GM12878 (cell line): ENCODE data around the gene CRYGN. TPM values are rescaled to one million over a fixed set of nuclear protein-coding genes. Genes with fewer than 3 reads are reported as not detected.

Experiments
- ATAC-seq: fragments of 200-7000 bp; cut with Tn5 transposase; 3 replicates; pipeline ENCODE4 v1.9.1; 2020; ENCODE audit warnings: mild to moderate bottlenecking, moderate library complexity
- BruUV-seq: library from RNA; stranded (reverse); fragments of 400-500 nt; replicated peaks from 2 replicates; lab custom pipeline; 2021; lab: Mats Ljungman, UMichigan
- CTCF ChIA-PET: fragments of 300-600 bp; sonication (Branson Sonifier 250); formaldehyde crosslinking; extraction: SDS; loops from one replicate; lab custom pipeline; 2021; ENCODE audit warnings: inconsistent platforms; lab: Yijun Ruan, JAX
- POLR2A ChIA-PET: fragments of 350-600 bp; formaldehyde crosslinking; extraction: SDS; loops from one replicate; lab custom pipeline; 2021; ENCODE audit warnings: inconsistent platforms; lab: Charles Lee
- RAD21 ChIA-PET: fragments of 300-600 bp; sonication (Branson Sonifier 250); formaldehyde crosslinking; loops from one replicate; lab custom pipeline; 2023; ENCODE audit warnings: antibody characterized with exemption; ENCODE audit not compliant: unreplicated experiment; lab: Charles Lee
- SMC1A ChIA-PET: fragments of 300-600 bp; sonication (Branson Sonifier 250); formaldehyde crosslinking; loops from one replicate; lab custom pipeline; 2023; ENCODE audit not compliant: unreplicated experiment, uncharacterized antibody; lab: Charles Lee
- DNase-seq: peaks from one replicate; pipeline ENCODE4 v3.0.0-alpha.2; 2011; ENCODE audit warnings: low read depth, low spot score
- FAIRE-seq: peaks from 3 replicates; lab custom pipeline; 2011; peaks lifted over from hg19 to GRCh38; lab: Jason Lieb, UNC
- H2AFZ ChIP-seq: 2 replicates; pipeline ENCODE4 v1.6.0; 2011; ENCODE audit warnings: low read depth, low read length, control low read depth; ENCODE audit not compliant: control insufficient read depth
- H3K27ac ChIP-seq: 2 replicates; pipeline ENCODE4 v1.5.1; 2011; ENCODE audit warnings: control low read depth; ENCODE audit not compliant: control insufficient read depth, insufficient read depth
- H3K27me3 ChIP-seq, 2 experiments: replicated peaks in 1 of 2; 2 replicates each; pipeline versions ENCODE4 v1.6.0 to v1.6.1; 2011; ENCODE audit warnings: low read length in 1 of 2; ENCODE audit not compliant: control insufficient read depth in 2 of 2, insufficient read depth in 2 of 2
- H3K36me3 ChIP-seq, 2 experiments: 2 replicates each; pipeline ENCODE4 v1.5.1; 2011; ENCODE audit warnings: low read length in 1 of 2; ENCODE audit not compliant: control insufficient read depth in 2 of 2, insufficient read depth in 2 of 2
- H3K4me1 ChIP-seq: 2 replicates; pipeline ENCODE4 v1.6.1; 2011; ENCODE audit warnings: mild to moderate bottlenecking, low read length, moderate library complexity, mixed read lengths; ENCODE audit not compliant: control insufficient read depth, insufficient read depth
- H3K4me2 ChIP-seq: 2 replicates; pipeline ENCODE4 v1.6.0; 2011; ENCODE audit warnings: control low read depth; ENCODE audit not compliant: control insufficient read depth, insufficient read depth
- H3K4me3 ChIP-seq: fragments of 200-600 bp; sonication (generic); 2 replicates; pipeline ENCODE4 v1.5.1; 2016
- H3K79me2 ChIP-seq: 2 replicates; pipeline ENCODE4 v1.6.0; 2011; ENCODE audit warnings: low read length; ENCODE audit not compliant: control insufficient read depth, insufficient read depth
- H3K9ac ChIP-seq: 2 replicates; pipeline ENCODE4 v1.8.0; 2011; ENCODE audit warnings: low read length, control low read depth, mixed read lengths; ENCODE audit not compliant: control insufficient read depth, insufficient read depth
- H3K9me3 ChIP-seq: replicated peaks from 3 replicates; pipeline ENCODE4 v1.5.1; 2011; ENCODE audit warnings: mild to moderate bottlenecking, low read length; ENCODE audit not compliant: control insufficient read depth, insufficient read depth
- H4K20me1 ChIP-seq: 2 replicates; pipeline ENCODE4 v1.6.0; 2011; ENCODE audit not compliant: control insufficient read depth, insufficient read depth
- CHD2 ChIP-seq: IDR thresholded peaks from 2 replicates; pipeline ENCODE4 v1.6.1; 2011; ENCODE audit warnings: low read depth, low read length, improper control_type of control experiment, borderline replicate concordance
- FOS ChIP-seq: IDR thresholded peaks from 3 replicates; pipeline ENCODE4 v1.6.1; 2011; ENCODE audit warnings: borderline replicate concordance; ENCODE audit not compliant: insufficient read length; ENCODE audit errors: extremely low read depth
- POLR2AphosphoS5 ChIP-seq: IDR thresholded peaks from 2 replicates; pipeline ENCODE4 v1.6.1; 2011; ENCODE audit warnings: mild to moderate bottlenecking, low read length, inconsistent platforms
- RAD21 ChIP-seq: IDR thresholded peaks from 2 replicates; pipeline ENCODE4 v1.6.1; 2011; ENCODE audit warnings: mild to moderate bottlenecking, low read depth, low read length, moderate library complexity; ENCODE audit not compliant: insufficient read depth
- RELA ChIP-seq: fragments of 450-650 bp; IDR thresholded peaks from 2 replicates; pipeline ENCODE4 v1.8.0; 2014; ENCODE audit warnings: borderline replicate concordance; ENCODE audit not compliant: partially characterized antibody
- SREBF1 ChIP-seq: IDR thresholded peaks from 2 replicates; pipeline ENCODE4 v1.6.1; 2012; ENCODE audit warnings: mild to moderate bottlenecking, low read length
- WRNIP1 ChIP-seq: IDR thresholded peaks from 2 replicates; pipeline ENCODE4 v1.6.1; 2011; ENCODE audit warnings: low read depth, low read length, improper control_type of control experiment, borderline replicate concordance
- ZNF217 ChIP-seq: fragments of 450-650 bp; IDR thresholded peaks from 2 replicates; pipeline ENCODE4 v1.6.1; 2017; ENCODE audit warnings: antibody characterized with exemption, mild to moderate bottlenecking
- ZSCAN29 ChIP-seq: fragments of 450-650 bp; IDR thresholded peaks from 2 replicates; pipeline ENCODE4 v1.6.1; 2017; ENCODE audit warnings: mild to moderate bottlenecking, moderate library complexity
- WGBS: methylation state at CpG from one replicate; pipeline ENCODE4 v1.1.6; 2016; ENCODE audit warnings: low lambda C conversion rate; ENCODE audit not compliant: insufficient replicate concordance, insufficient coverage; ENCODE audit errors: missing lambda C conversion rate; 5-methylcytosine and 5-hydroxymethylcytosine counted together
- in situ Hi-C: fragments of 300-500 bp; cut with MboI; formaldehyde crosslinking; loops from 9 replicates; pipeline ENCODE4 v1.14.3; 2018; ENCODE audit warnings: mixed read lengths
- intact Hi-C: fragments of 100-400 bp; cut with micrococcal nuclease; formaldehyde crosslinking; loops from one replicate; pipeline ENCODE4 v1.14.2; 2022; ENCODE audit not compliant: unreplicated experiment
- polyA plus RNA-seq, 11 experiments: library from polyadenylated mRNA; depleted of rRNA in 4 of 11; unstranded in 6 of 11; stranded (reverse) in 5 of 11; fragments of >200 nt; fragmentation: Nextera tagmentation in 4 of 11; fragmentation: Illumina TruSeq in 1 of 11; extraction: Ambion mirVana in 4 of 11; extraction: Trizol in 1 of 11; gene quantifications; 1 replicate in 1 of 11; 2 replicates in 10 of 11; pipeline versions ENCODE4 v1.2.1 to v1.2.3, GENCODE V29; 2011 to 2016; ENCODE audit warnings: inconsistent platforms in 2 of 11, missing spikeins in 2 of 11, low read depth in 1 of 11
- total RNA-seq, 4 experiments: library from RNA; depleted of rRNA in 3 of 4; stranded (reverse); fragments of >200 nt in 3 of 4; fragmentation: Illumina TruSeq in 1 of 4; extraction: Trizol in 1 of 4; gene quantifications; 2 replicates each; pipeline versions ENCODE4 v1.2.1 to v1.2.3, GENCODE V29; 2013 to 2021
- TF ChIP-seq, protein P1 (sequence below): fragments of 450-650 bp; conservative IDR thresholded peaks from 2 replicates; pipeline ENCODE4 v1.6.1; 2017; ENCODE audit warnings: mild to moderate bottlenecking, moderate library complexity
- TF ChIP-seq, protein P2 (sequence below): fragments of 450-650 bp; IDR thresholded peaks from 2 replicates; pipeline ENCODE4 v1.6.1; 2017; ENCODE audit warnings: borderline replicate concordance
- TF ChIP-seq, protein P3 (sequence below): fragments of 150-350 bp; IDR thresholded peaks from 2 replicates; pipeline ENCODE4 v1.6.1; 2014; ENCODE audit warnings: mild to moderate bottlenecking, low read depth, low read length
- TF ChIP-seq, protein P4 (sequence below): fragments of 450-650 bp; IDR thresholded peaks from 2 replicates; pipeline ENCODE4 v1.6.1; 2017; ENCODE audit warnings: mild to moderate bottlenecking, moderate library complexity

The CRYGN gene
- total and polyA plus RNA-seq, 10 of the 15 experiments (the other 5 are each of a cell fraction or from before 2014, with no cell fraction given): not detected

DNA sequence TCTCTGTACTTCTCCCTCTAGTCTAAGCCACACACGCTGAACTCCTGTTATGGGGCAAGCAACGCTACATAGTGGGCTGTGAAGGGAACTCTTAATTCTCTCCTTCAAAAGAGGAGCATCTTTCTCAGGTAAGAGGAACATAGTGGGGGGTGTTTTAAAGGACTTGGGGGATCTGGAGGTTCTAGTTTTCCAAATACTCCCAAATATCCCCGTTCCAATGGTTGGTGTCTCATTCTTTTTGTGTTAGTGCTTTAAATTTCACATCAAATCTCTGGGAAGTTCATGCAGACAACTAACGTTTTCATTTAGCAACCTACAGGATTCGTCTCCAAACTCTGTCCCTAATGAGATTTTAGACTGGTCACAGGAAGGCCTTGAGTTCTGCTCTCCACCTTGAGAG, 17.7 kb downstream of the CRYGN start (continued):
- TF ChIP-seq RAD21 (no peak), SREBF1 (no peak), RELA (no peak), ZNF217 (no peak)
- TF ChIP-seq, protein P1, sequence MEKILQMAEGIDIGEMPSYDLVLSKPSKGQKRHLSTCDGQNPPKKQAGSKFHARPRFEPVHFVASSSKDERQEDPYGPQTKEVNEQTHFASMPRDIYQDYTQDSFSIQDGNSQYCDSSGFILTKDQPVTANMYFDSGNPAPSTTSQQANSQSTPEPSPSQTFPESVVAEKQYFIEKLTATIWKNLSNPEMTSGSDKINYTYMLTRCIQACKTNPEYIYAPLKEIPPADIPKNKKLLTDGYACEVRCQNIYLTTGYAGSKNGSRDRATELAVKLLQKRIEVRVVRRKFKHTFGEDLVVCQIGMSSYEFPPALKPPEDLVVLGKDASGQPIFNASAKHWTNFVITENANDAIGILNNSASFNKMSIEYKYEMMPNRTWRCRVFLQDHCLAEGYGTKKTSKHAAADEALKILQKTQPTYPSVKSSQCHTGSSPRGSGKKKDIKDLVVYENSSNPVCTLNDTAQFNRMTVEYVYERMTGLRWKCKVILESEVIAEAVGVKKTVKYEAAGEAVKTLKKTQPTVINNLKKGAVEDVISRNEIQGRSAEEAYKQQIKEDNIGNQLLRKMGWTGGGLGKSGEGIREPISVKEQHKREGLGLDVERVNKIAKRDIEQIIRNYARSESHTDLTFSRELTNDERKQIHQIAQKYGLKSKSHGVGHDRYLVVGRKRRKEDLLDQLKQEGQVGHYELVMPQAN: no peak
- TF ChIP-seq, protein P2, sequence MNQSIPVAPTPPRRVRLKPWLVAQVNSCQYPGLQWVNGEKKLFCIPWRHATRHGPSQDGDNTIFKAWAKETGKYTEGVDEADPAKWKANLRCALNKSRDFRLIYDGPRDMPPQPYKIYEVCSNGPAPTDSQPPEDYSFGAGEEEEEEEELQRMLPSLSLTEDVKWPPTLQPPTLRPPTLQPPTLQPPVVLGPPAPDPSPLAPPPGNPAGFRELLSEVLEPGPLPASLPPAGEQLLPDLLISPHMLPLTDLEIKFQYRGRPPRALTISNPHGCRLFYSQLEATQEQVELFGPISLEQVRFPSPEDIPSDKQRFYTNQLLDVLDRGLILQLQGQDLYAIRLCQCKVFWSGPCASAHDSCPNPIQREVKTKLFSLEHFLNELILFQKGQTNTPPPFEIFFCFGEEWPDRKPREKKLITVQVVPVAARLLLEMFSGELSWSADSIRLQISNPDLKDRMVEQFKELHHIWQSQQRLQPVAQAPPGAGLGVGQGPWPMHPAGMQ: no peak

DNA sequence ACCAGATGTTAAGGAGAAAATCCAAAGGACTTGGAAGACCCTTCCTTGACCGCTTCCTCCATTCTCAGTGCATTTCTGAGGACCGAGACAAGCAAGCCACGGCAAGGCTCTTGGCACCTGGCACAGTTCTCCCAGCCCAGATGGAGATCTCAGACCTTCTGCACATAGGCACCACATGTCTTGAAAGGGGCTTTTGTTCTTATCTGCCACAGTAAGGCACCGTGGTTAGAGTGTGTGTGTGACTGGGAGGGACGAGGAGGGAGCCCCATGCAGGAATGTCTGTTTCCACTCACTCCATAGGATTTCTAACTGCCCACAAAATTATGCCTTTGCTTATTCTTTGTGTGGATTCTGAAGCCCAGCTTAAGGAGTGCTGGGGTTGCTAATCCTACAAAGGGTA, 19.8 kb downstream of the CRYGN start:
- in situ Hi-C loops (no loop called here), intact Hi-C loops (no loop called here)
- no peak overlapping the region for H2AFZ ChIP-seq
- ChIA-PET SMC1A (no interaction called here), POLR2A (no interaction called here), RAD21 (no interaction called here), CTCF (no interaction called here)
- H3K9me3 ChIP-seq: peaks cover 9% of the 10 kb centered on the region
- H3K27me3 ChIP-seq: no peaks in the 10 kb centered on the region; a peak in 2 of 4 replicates
- DNase-seq (no peak), FAIRE-seq (no peak), ATAC-seq (no peak)
- no peaks in the 10 kb centered on the region for H3K79me2 ChIP-seq
- no TSS peak for BruUV-seq
- no peaks in the 10 kb centered on the region for H3K4me1 ChIP-seq
- no peak overlapping the region for H3K4me3 ChIP-seq
- H3K4me2 ChIP-seq: no peak overlapping the region
- H3K27ac ChIP-seq: no peak overlapping the region
- no peaks in the 10 kb centered on the region for H3K36me3 ChIP-seq
- 45% methylated on average over 5 of the region's 5 CpGs for WGBS
- H3K9ac ChIP-seq: no peak overlapping the region
- H4K20me1 ChIP-seq: no peaks in the 10 kb centered on the region
- TF ChIP-seq CHD2 (no peak), POLR2AphosphoS5 (no peak), FOS (no peak), WRNIP1 (no peak), ZSCAN29 (no peak)
- TF ChIP-seq, protein P3, sequence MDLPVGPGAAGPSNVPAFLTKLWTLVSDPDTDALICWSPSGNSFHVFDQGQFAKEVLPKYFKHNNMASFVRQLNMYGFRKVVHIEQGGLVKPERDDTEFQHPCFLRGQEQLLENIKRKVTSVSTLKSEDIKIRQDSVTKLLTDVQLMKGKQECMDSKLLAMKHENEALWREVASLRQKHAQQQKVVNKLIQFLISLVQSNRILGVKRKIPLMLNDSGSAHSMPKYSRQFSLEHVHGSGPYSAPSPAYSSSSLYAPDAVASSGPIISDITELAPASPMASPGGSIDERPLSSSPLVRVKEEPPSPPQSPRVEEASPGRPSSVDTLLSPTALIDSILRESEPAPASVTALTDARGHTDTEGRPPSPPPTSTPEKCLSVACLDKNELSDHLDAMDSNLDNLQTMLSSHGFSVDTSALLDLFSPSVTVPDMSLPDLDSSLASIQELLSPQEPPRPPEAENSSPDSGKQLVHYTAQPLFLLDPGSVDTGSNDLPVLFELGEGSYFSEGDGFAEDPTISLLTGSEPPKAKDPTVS: no peak
- TF ChIP-seq, protein P4, sequence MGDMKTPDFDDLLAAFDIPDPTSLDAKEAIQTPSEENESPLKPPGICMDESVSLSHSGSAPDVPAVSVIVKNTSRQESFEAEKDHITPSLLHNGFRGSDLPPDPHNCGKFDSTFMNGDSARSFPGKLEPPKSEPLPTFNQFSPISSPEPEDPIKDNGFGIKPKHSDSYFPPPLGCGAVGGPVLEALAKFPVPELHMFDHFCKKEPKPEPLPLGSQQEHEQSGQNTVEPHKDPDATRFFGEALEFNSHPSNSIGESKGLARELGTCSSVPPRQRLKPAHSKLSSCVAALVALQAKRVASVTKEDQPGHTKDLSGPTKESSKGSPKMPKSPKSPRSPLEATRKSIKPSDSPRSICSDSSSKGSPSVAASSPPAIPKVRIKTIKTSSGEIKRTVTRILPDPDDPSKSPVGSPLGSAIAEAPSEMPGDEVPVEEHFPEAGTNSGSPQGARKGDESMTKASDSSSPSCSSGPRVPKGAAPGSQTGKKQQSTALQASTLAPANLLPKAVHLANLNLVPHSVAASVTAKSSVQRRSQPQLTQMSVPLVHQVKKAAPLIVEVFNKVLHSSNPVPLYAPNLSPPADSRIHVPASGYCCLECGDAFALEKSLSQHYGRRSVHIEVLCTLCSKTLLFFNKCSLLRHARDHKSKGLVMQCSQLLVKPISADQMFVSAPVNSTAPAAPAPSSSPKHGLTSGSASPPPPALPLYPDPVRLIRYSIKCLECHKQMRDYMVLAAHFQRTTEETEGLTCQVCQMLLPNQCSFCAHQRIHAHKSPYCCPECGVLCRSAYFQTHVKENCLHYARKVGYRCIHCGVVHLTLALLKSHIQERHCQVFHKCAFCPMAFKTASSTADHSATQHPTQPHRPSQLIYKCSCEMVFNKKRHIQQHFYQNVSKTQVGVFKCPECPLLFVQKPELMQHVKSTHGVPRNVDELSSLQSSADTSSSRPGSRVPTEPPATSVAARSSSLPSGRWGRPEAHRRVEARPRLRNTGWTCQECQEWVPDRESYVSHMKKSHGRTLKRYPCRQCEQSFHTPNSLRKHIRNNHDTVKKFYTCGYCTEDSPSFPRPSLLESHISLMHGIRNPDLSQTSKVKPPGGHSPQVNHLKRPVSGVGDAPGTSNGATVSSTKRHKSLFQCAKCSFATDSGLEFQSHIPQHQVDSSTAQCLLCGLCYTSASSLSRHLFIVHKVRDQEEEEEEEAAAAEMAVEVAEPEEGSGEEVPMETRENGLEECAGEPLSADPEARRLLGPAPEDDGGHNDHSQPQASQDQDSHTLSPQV: no peak
